Measurements from ENCODE around the gene MYLK. TPM values are rescaled to one million over a fixed set of nuclear protein-coding genes. Genes with fewer than 3 reads are reported as not detected.
"Not testable (repeated sequence)": the region's sequence is repeated elsewhere in the genome, so short reads cannot be mapped to it uniquely, and the experiment has no call there.

Gene MYLK
- polyA plus RNA-seq, 1 donor (not counting 4 experiments of a cell fraction or from before 2014, with no cell fraction given): 7.8 TPM

GRCh38 chr3:123705488-123706285 lies 178.4 kb downstream of the MYLK start:
- FAIRE-seq (no peak), DNase-seq (ENCODE audit: low read depth, low spot score) (no peak)
- Histone ChIP-seq H3K9me3 (ENCODE audit: control insufficient read depth, low read depth, low read length) (no peaks in the 10 kb centered on the region), H4K20me1 (ENCODE audit: control insufficient read depth, extremely low read depth, insufficient read depth, low read length) (no peaks in the 10 kb centered on the region), H3K79me2 (ENCODE audit: control insufficient read depth, insufficient read depth, low read length) (no peaks in the 10 kb centered on the region), H3K4me2 (ENCODE audit: control insufficient read depth, extremely low read depth, insufficient read depth, low read depth, low read length) (no peak overlapping the region), H3K36me3 (ENCODE audit: control insufficient read depth in 2 of 2, extremely low read depth in 1 of 2, insufficient read depth in 2 of 2, low read length in 2 of 2) (no peaks in the 10 kb centered on the region), H3K27me3 (ENCODE audit: control insufficient read depth, extremely low read depth, insufficient read depth, low read length) (no peaks in the 10 kb centered on the region), H3K27ac (ENCODE audit: control insufficient read depth, insufficient read depth, low read length) (no peak overlapping the region), H3K9ac (ENCODE audit: control insufficient read depth, extremely low read depth, insufficient read depth, low read length) (no peak overlapping the region), H3K9me1 (ENCODE audit: control insufficient read depth, extremely low read depth, insufficient read depth, low read length) (no peaks in the 10 kb centered on the region), H2AFZ (ENCODE audit: control insufficient read depth, low read length) (no peak overlapping the region), H3K4me3 (ENCODE audit: control insufficient read depth in 2 of 3, extremely low read depth in 1 of 3, insufficient read depth in 2 of 3, low read depth in 1 of 3, low read length in 3 of 3) (no peak overlapping the region), H3K4me1 (ENCODE audit: control insufficient read depth, extremely low read depth, insufficient read depth, low read length) (no peaks in the 10 kb centered on the region)
- dilution Hi-C loops (cut with MboI; ENCODE audit: extremely low pct_ligation_motif_present, low sequenced_read_pairs): no loop called here
- TF ChIP-seq CTCF (optimal IDR thresholded peaks at IDR 0.05 in 1 of 3, IDR thresholded peaks at IDR 0.05 in 1 of 3, conservative IDR thresholded peaks at IDR 0.05 in 1 of 3; ENCODE audit: extremely low read depth in 1 of 3, insufficient read depth in 2 of 3, low read length in 3 of 3) (no peak), EZH2 (IDR thresholded peaks at IDR 0.05; ENCODE audit: low read length) (no peak)

GRCh38 chr3:123703663-123704062 lies 180.5 kb downstream of the MYLK start:
- H3K79me2 ChIP-seq (ENCODE audit: control insufficient read depth, insufficient read depth, low read length); H2AFZ ChIP-seq (ENCODE audit: control insufficient read depth, low read length); H3K4me1 ChIP-seq (ENCODE audit: control insufficient read depth, extremely low read depth, insufficient read depth, low read length); DNase-seq (ENCODE audit: low read depth, low spot score); FAIRE-seq; H3K4me2 ChIP-seq (ENCODE audit: control insufficient read depth, extremely low read depth, insufficient read depth, low read depth, low read length); H3K9ac ChIP-seq (ENCODE audit: control insufficient read depth, extremely low read depth, insufficient read depth, low read length); H3K27ac ChIP-seq (ENCODE audit: control insufficient read depth, insufficient read depth, low read length); H3K4me3 ChIP-seq (ENCODE audit: control insufficient read depth in 2 of 3, extremely low read depth in 1 of 3, insufficient read depth in 2 of 3, low read depth in 1 of 3, low read length in 3 of 3); H3K9me3 ChIP-seq (ENCODE audit: control insufficient read depth, low read depth, low read length); H3K27me3 ChIP-seq (ENCODE audit: control insufficient read depth, extremely low read depth, insufficient read depth, low read length); H3K36me3 ChIP-seq (ENCODE audit: control insufficient read depth in 2 of 2, extremely low read depth in 1 of 2, insufficient read depth in 2 of 2, low read length in 2 of 2); H3K9me1 ChIP-seq (ENCODE audit: control insufficient read depth, extremely low read depth, insufficient read depth, low read length); H4K20me1 ChIP-seq (ENCODE audit: control insufficient read depth, extremely low read depth, insufficient read depth, low read length); dilution Hi-C loops (cut with MboI; ENCODE audit: extremely low pct_ligation_motif_present, low sequenced_read_pairs): not testable (repeated sequence)

- Histone ChIP-seq H3K9me1 (ENCODE audit: control insufficient read depth, extremely low read depth, insufficient read depth, low read length) (no peaks in the 10 kb centered on the region), H3K79me2 (ENCODE audit: control insufficient read depth, insufficient read depth, low read length) (no peaks in the 10 kb centered on the region), H3K9me3 (ENCODE audit: control insufficient read depth, low read depth, low read length) (no peaks in the 10 kb centered on the region), H3K4me1 (ENCODE audit: control insufficient read depth, extremely low read depth, insufficient read depth, low read length) (no peaks in the 10 kb centered on the region), H3K36me3 (ENCODE audit: control insufficient read depth in 2 of 2, extremely low read depth in 1 of 2, insufficient read depth in 2 of 2, low read length in 2 of 2) (no peaks in the 10 kb centered on the region), H2AFZ (ENCODE audit: control insufficient read depth, low read length) (no peak overlapping the region), H3K27me3 (ENCODE audit: control insufficient read depth, extremely low read depth, insufficient read depth, low read length) (peaks cover 3% of the 10 kb centered on the region), H3K4me2 (ENCODE audit: control insufficient read depth, extremely low read depth, insufficient read depth, low read depth, low read length) (no peak overlapping the region), H3K9ac (ENCODE audit: control insufficient read depth, extremely low read depth, insufficient read depth, low read length) (no peak overlapping the region), H3K27ac (ENCODE audit: control insufficient read depth, insufficient read depth, low read length) (no peak overlapping the region), H4K20me1 (ENCODE audit: control insufficient read depth, extremely low read depth, insufficient read depth, low read length) (no peaks in the 10 kb centered on the region), H3K4me3 (ENCODE audit: control insufficient read depth in 2 of 3, extremely low read depth in 1 of 3, insufficient read depth in 2 of 3, low read depth in 1 of 3, low read length in 3 of 3) (no peak overlapping the region)
- FAIRE-seq (no peak), DNase-seq (ENCODE audit: low read depth, low spot score) (no peak)
- dilution Hi-C loops (cut with MboI; ENCODE audit: extremely low pct_ligation_motif_present, low sequenced_read_pairs): no loop called here
- TF ChIP-seq EZH2 (IDR thresholded peaks at IDR 0.05; ENCODE audit: low read length): no peak
- no peak for TF ChIP-seq CTCF (optimal IDR thresholded peaks at IDR 0.05 in 1 of 3, IDR thresholded peaks at IDR 0.05 in 1 of 3, conservative IDR thresholded peaks at IDR 0.05 in 1 of 3; ENCODE audit: extremely low read depth in 1 of 3, insufficient read depth in 2 of 3, low read length in 3 of 3)
These were observed 181.4 kb downstream of the MYLK start for GRCh38 chr3:123702720-123703119.

Measured in keratinocyte (primary cell).